GM23338 (cell line): Measurements from ENCODE around the gene ATXN7. TPM values are rescaled to one million over a fixed set of nuclear protein-coding genes. Genes with fewer than 3 reads are reported as not detected.
A peak's percentile ranks its signal among the peaks of the same experiment; 100 is the strongest.

Experiments
- ATAC-seq: fragments of 200-7000 bp; cut with Tn5 transposase; 3 replicates; pipeline ENCODE4 v1.9.1; 2020
- DNase-seq: peaks from one replicate; pipeline ENCODE4 v3.0.0-alpha.2; 2015; ENCODE audit warnings: low spot score
- H2AFZ ChIP-seq: fragments of 200-600 bp; sonication (generic); 2 replicates; pipeline ENCODE4 v1.8.0; 2016; ENCODE audit warnings: antibody characterized with exemption, mild to moderate bottlenecking, moderate library complexity
- H3F3A ChIP-seq: fragments of 200-600 bp; sonication (generic); replicated peaks from 2 replicates; pipeline ENCODE4 v1.8.0; 2017; ENCODE audit warnings: antibody characterized with exemption, mixed run types, low read depth
- H3K27ac ChIP-seq: fragments of 200-600 bp; sonication (generic); 2 replicates; pipeline ENCODE4 v1.6.1; 2016; ENCODE audit warnings: low read depth
- H3K27me3 ChIP-seq: fragments of 200-600 bp; sonication (generic); 2 replicates; pipeline ENCODE4 v1.8.0; 2016; ENCODE audit warnings: mild to moderate bottlenecking, mixed run types, moderate library complexity; ENCODE audit not compliant: insufficient read depth
- H3K36me3 ChIP-seq: fragments of 200-600 bp; sonication (generic); 2 replicates; pipeline ENCODE4 v1.8.0; 2016; ENCODE audit warnings: mild to moderate bottlenecking; ENCODE audit not compliant: insufficient read depth
- H3K4me1 ChIP-seq: fragments of 200-600 bp; sonication (generic); 2 replicates; pipeline ENCODE4 v1.8.0; 2016; ENCODE audit warnings: mild to moderate bottlenecking, moderate library complexity; ENCODE audit not compliant: insufficient read depth
- H3K4me2 ChIP-seq: fragments of 200-600 bp; sonication (generic); 2 replicates; pipeline ENCODE4 v1.7.1; 2017; ENCODE audit warnings: mixed run types
- H3K4me3 ChIP-seq: fragments of 200-600 bp; sonication (generic); 2 replicates; pipeline ENCODE4 v1.6.1; 2016; ENCODE audit warnings: mixed run types
- H3K79me2 ChIP-seq: fragments of 200-600 bp; sonication (generic); replicated peaks from 2 replicates; pipeline ENCODE4 v1.8.0; 2017; ENCODE audit warnings: mild to moderate bottlenecking; ENCODE audit not compliant: insufficient read depth
- H3K9me2 ChIP-seq: fragments of 200-600 bp; sonication (generic); 2 replicates; pipeline ENCODE4 v1.8.0; 2017; ENCODE audit not compliant: insufficient read depth
- H4K20me1 ChIP-seq: fragments of 200-600 bp; sonication (generic); replicated peaks from 2 replicates; pipeline ENCODE4 v1.8.0; 2017; ENCODE audit warnings: mild to moderate bottlenecking; ENCODE audit not compliant: insufficient read depth
- H3K27ac Mint-ChIP-seq: 2 replicates; pipeline ENCODE4 v1.8.0; 2020; ENCODE audit warnings: inconsistent platforms, mild to moderate bottlenecking, moderate library complexity, mixed read lengths
- H3K27me3 Mint-ChIP-seq: 3 replicates; pipeline ENCODE4 v1.8.0; 2022; ENCODE audit warnings: low read depth, mild to moderate bottlenecking, moderate library complexity, mixed read lengths, inconsistent platforms; ENCODE audit not compliant: insufficient read depth, poor library complexity
- H3K36me3 Mint-ChIP-seq: 3 replicates; pipeline ENCODE4 v1.8.0; 2021; ENCODE audit warnings: low read depth, mild to moderate bottlenecking, inconsistent platforms, moderate library complexity, mixed read lengths
- H3K4me1 Mint-ChIP-seq: 3 replicates; pipeline ENCODE4 v1.8.0; 2020; ENCODE audit warnings: mild to moderate bottlenecking, inconsistent platforms, mixed read lengths
- H3K4me3 Mint-ChIP-seq: 3 replicates; pipeline ENCODE4 v1.8.0; 2021; ENCODE audit warnings: moderate library complexity, mild to moderate bottlenecking, inconsistent platforms, mixed read lengths
- H3K9me3 Mint-ChIP-seq: 3 replicates; pipeline ENCODE4 v1.8.0; 2020; ENCODE audit warnings: moderate library complexity, mild to moderate bottlenecking, inconsistent platforms, mixed read lengths
- CTCF ChIP-seq, 2 experiments: fragments of 200-600 bp in 1 of 2; sonication (generic) in 1 of 2; conservative IDR thresholded peaks; 2 replicates each; pipeline versions ENCODE4 v1.5.1 to v1.6.1; 2016 to 2017; ENCODE audit warnings: antibody characterized with exemption in 2 of 2, low read depth in 2 of 2, mild to moderate bottlenecking in 2 of 2, moderate library complexity in 1 of 2
- ETS1 ChIP-seq: IDR thresholded peaks from 2 replicates; pipeline ENCODE4 v1.6.1; 2016; ENCODE audit warnings: antibody characterized with exemption
- EZH2 ChIP-seq: fragments of 200-600 bp; sonication (generic); IDR thresholded peaks from one replicate; pipeline ENCODE4 v1.8.0; 2017; ENCODE audit warnings: antibody characterized with exemption, mild to moderate bottlenecking, low read depth; ENCODE audit not compliant: unreplicated experiment
- EZH2phosphoT487 ChIP-seq: fragments of 200-600 bp; sonication (generic); IDR thresholded peaks from one replicate; pipeline ENCODE4 v1.8.1; 2018; ENCODE audit warnings: antibody characterized with exemption; ENCODE audit not compliant: unreplicated experiment
- JUNB ChIP-seq: IDR thresholded peaks from one replicate; pipeline ENCODE4 v1.6.1; 2016; ENCODE audit warnings: antibody characterized with exemption; ENCODE audit not compliant: unreplicated experiment
- NANOG ChIP-seq: IDR thresholded peaks from 2 replicates; pipeline ENCODE4 v1.6.1; 2016; ENCODE audit warnings: antibody characterized with exemption, borderline replicate concordance
- POLR2AphosphoS5 ChIP-seq: IDR thresholded peaks from 2 replicates; pipeline ENCODE4 v1.6.1; 2016; ENCODE audit warnings: antibody characterized with exemption, low read depth
- REST ChIP-seq: IDR thresholded peaks from one replicate; pipeline ENCODE4 v1.6.1; 2018; ENCODE audit warnings: antibody characterized with exemption; ENCODE audit not compliant: unreplicated experiment
- ZNF331 ChIP-seq: fragments of 250-450 bp; sonication (Bioruptor Pico); IDR thresholded peaks from 2 replicates; pipeline ENCODE4 v1.5.0; 2020; ENCODE audit warnings: low read depth, mild to moderate bottlenecking, moderate library complexity
- polyA plus RNA-seq: library from polyadenylated mRNA; unstranded; fragments of >200 nt; fragmentation: Nextera tagmentation; extraction: Ambion mirVana; gene quantifications from 2 replicates; pipeline ENCODE4 v1.2.1, GENCODE V29; 2016
- total RNA-seq: library from RNA; depleted of rRNA; stranded (reverse); fragments of >200 nt; shearing (Covaris generic); gene quantifications from 2 replicates; pipeline ENCODE4 v1.2.3, GENCODE V29; 2014

ATXN7 gene
- total and polyA plus RNA-seq, 2 experiments from 2014 or later, result 4.0 to 17.2 TPM

GRCh38 chr3:64022451-64023186, 159.0 kb downstream of the ATXN7 start:
- TF ChIP-seq EZH2 (no peak), POLR2AphosphoS5 (no peak), EZH2phosphoT487 (no peak), ZNF331 (CRISPR knock-in tag) (no peak)
- H3K4me1 Mint-ChIP-seq, result peaks cover 10% of the 10 kb centered on the region
- Histone ChIP-seq H3K27me3 (no peaks in the 10 kb centered on the region), H3K4me1 (peaks cover 3% of the 10 kb centered on the region; the same call in 1 of the 2 replicates), H3K36me3 (peaks cover 30% of the 10 kb centered on the region), H2AFZ (peak overlapping the region; percentile 90; the same call in 1 of the 2 replicates), H3K9me2 (no peaks in the 10 kb centered on the region), H3F3A (no peaks in the 10 kb centered on the region), H3K4me3 (peak overlapping the region; percentile 95), H3K4me2 (peak overlapping the region; percentile 95), H3K27ac (peak overlapping the region; percentile 93), H4K20me1 (peaks cover 3% of the 10 kb centered on the region; the same call in 1 of the 2 replicates), H3K79me2 (peaks cover 33% of the 10 kb centered on the region)
- peaks cover 40% of the 10 kb centered on the region for H3K36me3 Mint-ChIP-seq
- peak overlapping the region; percentile 93 for H3K4me3 Mint-ChIP-seq
- H3K27ac Mint-ChIP-seq, result peak overlapping the region; percentile 77; the same call in 1 of the 2 replicates
- ATAC-seq, result no peak
- H3K9me3 Mint-ChIP-seq, result no peaks in the 10 kb centered on the region
- peaks cover 2% of the 10 kb centered on the region for H3K27me3 Mint-ChIP-seq
- DNase-seq, result no peak

- H3K27me3 Mint-ChIP-seq, result peaks cover 2% of the 10 kb centered on the region
- Histone ChIP-seq H3K27me3 (no peaks in the 10 kb centered on the region), H3K79me2 (peaks cover 33% of the 10 kb centered on the region), H3K4me3 (peak within 1 kb of the TSS; percentile 95), H3K4me2 (peak within 1 kb of the TSS; percentile 95), H3K27ac (peak within 1 kb of the TSS; percentile 93), H4K20me1 (peaks cover 3% of the 10 kb centered on the region; the same call in 1 of the 2 replicates), H3K36me3 (peaks cover 23% of the 10 kb centered on the region), H2AFZ (peak within 1 kb of the TSS; percentile 90; the same call in 1 of the 2 replicates), H3K9me2 (no peaks in the 10 kb centered on the region), H3F3A (no peaks in the 10 kb centered on the region), H3K4me1 (peaks cover 3% of the 10 kb centered on the region; the same call in 1 of the 2 replicates)
- peaks cover 14% of the 10 kb centered on the region for H3K4me1 Mint-ChIP-seq
- peak within 1 kb of the TSS; percentile 93 for H3K4me3 Mint-ChIP-seq
- peak within 1 kb of the TSS; percentile 81 for H3K27ac Mint-ChIP-seq
- DNase-seq (peak; percentile 93), ATAC-seq (peak; percentile 94)
- no peaks in the 10 kb centered on the region for H3K9me3 Mint-ChIP-seq
- no peak for TF ChIP-seq JUNB
- TF ChIP-seq CTCF (conservative IDR thresholded peaks at IDR 0.05; ENCODE audit: low read depth in 2 of 2), result peak; percentile 84 to 96
- TF ChIP-seq ETS1, result peak; percentile 90
- no peak for TF ChIP-seq NANOG
- TF ChIP-seq ZNF331 (CRISPR knock-in tag), result no peak
- peak; percentile 6 for TF ChIP-seq REST
- TF ChIP-seq POLR2AphosphoS5, result peak; percentile 83
- no peak for TF ChIP-seq EZH2
- H3K36me3 Mint-ChIP-seq, result peaks cover 33% of the 10 kb centered on the region
Measured at GRCh38 chr3:64023187-64023860, 159.7 kb downstream of the ATXN7 start, which contains the start of gene PSMD6. Gene PSMD6, minus strand, starts transcription at chr3:64023494. Its CDS starts 75 bp downstream, at chr3:64023419.
